ENCODE results near the gene VAX1. TPM values are rescaled to one million over a fixed set of nuclear protein-coding genes. Genes with fewer than 3 reads are reported as not detected.

The VAX1 gene
- total and polyA plus RNA-seq, 7 donors, result not detected

DNA sequence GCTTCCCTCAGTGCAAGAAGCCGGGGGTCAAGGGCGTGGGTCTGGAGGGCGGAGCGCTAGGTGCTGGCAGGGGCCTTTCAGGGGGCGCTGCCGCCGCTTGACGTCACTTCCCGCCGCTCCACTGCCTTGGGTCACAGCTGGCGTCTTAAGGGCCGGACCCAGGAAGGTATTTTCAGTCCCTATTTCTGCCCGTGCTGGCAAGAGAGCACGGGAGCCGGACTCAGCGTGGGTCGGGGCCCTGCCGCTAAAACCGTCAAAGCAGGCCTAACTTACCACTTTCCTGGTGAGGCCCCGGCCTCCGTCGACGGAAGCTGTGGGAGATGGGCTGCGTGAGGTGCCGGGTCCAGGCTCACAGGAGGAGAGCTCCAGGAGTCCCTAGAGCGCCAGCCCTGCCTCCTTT, 12.0 kb downstream of the VAX1 start:
- intact Hi-C loops (cut with DNase I), result no loop called here
- peaks cover 2 to 45% (median 6%) of the 10 kb centered on the region in 3 donors for H3K27me3 ChIP-seq (ENCODE audit: insufficient read depth in 3 of 3, low read length in 2 of 3)
- WGBS, 3 donors, result 61 to 76% (median 71%) methylated on average over 26 of the region's 26 CpGs

DNA sequence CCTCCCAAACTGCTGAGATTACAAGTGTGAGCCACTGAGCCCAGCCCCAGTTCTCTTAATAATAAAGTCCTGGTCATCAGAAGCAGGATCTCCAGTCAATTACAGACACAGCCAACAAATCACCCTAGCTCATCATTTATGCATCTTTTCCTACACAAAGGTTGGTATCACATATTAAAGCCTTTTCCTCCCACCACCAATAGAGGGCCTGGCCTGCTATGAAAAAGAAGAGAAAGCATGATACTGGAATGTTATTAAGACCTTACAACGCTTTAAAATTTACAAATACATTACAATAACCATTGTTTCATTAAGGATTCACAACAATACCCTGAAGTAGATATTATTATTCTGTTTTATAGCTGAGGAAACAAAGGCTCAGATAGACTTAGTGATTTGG, 25.9 kb downstream of the VAX1 start:
- no peak for ATAC-seq
- no peak overlapping the region for H3K4me3 ChIP-seq
- no peaks in the 10 kb centered on the region for H3K4me1 ChIP-seq
- DNase-seq, result no peak
- H3K27me3 ChIP-seq (ENCODE audit: insufficient read depth in 3 of 3, low read length in 2 of 3), result no peaks in the 10 kb centered on the region
- no peak overlapping the region for H3K27ac ChIP-seq
- H3K9me3 ChIP-seq, result no peaks in the 10 kb centered on the region
- intact Hi-C loops (cut with DNase I), result no loop called here
- 26 to 40% (median 37%) methylated on average over 1 of the region's 1 CpG for WGBS, 3 donors
- no peaks in the 10 kb centered on the region for H3K36me3 ChIP-seq (ENCODE audit: insufficient read depth in 1 of 2, low read depth in 1 of 2)
- TF ChIP-seq, protein P1, sequence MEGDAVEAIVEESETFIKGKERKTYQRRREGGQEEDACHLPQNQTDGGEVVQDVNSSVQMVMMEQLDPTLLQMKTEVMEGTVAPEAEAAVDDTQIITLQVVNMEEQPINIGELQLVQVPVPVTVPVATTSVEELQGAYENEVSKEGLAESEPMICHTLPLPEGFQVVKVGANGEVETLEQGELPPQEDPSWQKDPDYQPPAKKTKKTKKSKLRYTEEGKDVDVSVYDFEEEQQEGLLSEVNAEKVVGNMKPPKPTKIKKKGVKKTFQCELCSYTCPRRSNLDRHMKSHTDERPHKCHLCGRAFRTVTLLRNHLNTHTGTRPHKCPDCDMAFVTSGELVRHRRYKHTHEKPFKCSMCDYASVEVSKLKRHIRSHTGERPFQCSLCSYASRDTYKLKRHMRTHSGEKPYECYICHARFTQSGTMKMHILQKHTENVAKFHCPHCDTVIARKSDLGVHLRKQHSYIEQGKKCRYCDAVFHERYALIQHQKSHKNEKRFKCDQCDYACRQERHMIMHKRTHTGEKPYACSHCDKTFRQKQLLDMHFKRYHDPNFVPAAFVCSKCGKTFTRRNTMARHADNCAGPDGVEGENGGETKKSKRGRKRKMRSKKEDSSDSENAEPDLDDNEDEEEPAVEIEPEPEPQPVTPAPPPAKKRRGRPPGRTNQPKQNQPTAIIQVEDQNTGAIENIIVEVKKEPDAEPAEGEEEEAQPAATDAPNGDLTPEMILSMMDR (IDR thresholded peaks at IDR 0.05), result no peak

More for the DNA sequence above, 12.0 kb downstream of the VAX1 start:
- no peak overlapping the region for H3K4me3 ChIP-seq
- DNase-seq, result no peak
- H3K36me3 ChIP-seq (ENCODE audit: insufficient read depth in 1 of 2, low read depth in 1 of 2), result no peaks in the 10 kb centered on the region
- ATAC-seq, result no peak
- H3K27ac ChIP-seq, result no peak overlapping the region
- H3K4me1 ChIP-seq, result no peaks in the 10 kb centered on the region
- no peaks in the 10 kb centered on the region for H3K9me3 ChIP-seq
- TF ChIP-seq, protein P1 (IDR thresholded peaks at IDR 0.05), result no peak

- TF ChIP-seq, protein P1 (IDR thresholded peaks at IDR 0.05), result no peak
- ATAC-seq (no peak), DNase-seq (no peak)
- Histone ChIP-seq H3K9me3 (no peaks in the 10 kb centered on the region), H3K4me3 (no peak overlapping the region), H3K36me3 (ENCODE audit: insufficient read depth in 1 of 2, low read depth in 1 of 2) (no peaks in the 10 kb centered on the region), H3K27me3 (ENCODE audit: insufficient read depth in 3 of 3, low read length in 2 of 3) (peaks cover 0 to 1% (median 0%) of the 10 kb centered on the region in 3 donors), H3K27ac (no peak overlapping the region), H3K4me1 (no peaks in the 10 kb centered on the region)
- intact Hi-C loops (cut with DNase I), result no loop called here
- 51 to 61% (median 58%) methylated on average over 4 of the region's 4 CpGs for WGBS, 3 donors
These were observed 30.8 kb downstream of the VAX1 start for GRCh38 chr10:117107238-117107637.

- no peaks in the 10 kb centered on the region for H3K4me1 ChIP-seq
- TF ChIP-seq, protein P1 (IDR thresholded peaks at IDR 0.05), result no peak
- intact Hi-C loops (cut with DNase I), result no loop called here
- no peak overlapping the region for H3K4me3 ChIP-seq
- no peak overlapping the region for H3K27ac ChIP-seq
- DNase-seq (no peak), ATAC-seq (no peak)
- 83 to 86% (median 84%) methylated on average over 9 of the region's 9 CpGs for WGBS, 3 donors
- H3K9me3 ChIP-seq, result no peaks in the 10 kb centered on the region
- H3K36me3 ChIP-seq (ENCODE audit: insufficient read depth in 1 of 2, low read depth in 1 of 2), result no peaks in the 10 kb centered on the region
- no peaks in the 10 kb centered on the region for H3K27me3 ChIP-seq (ENCODE audit: insufficient read depth in 3 of 3, low read length in 2 of 3)
These were observed 41.4 kb downstream of the VAX1 start for GRCh38 chr10:117096599-117097201.

DNA sequence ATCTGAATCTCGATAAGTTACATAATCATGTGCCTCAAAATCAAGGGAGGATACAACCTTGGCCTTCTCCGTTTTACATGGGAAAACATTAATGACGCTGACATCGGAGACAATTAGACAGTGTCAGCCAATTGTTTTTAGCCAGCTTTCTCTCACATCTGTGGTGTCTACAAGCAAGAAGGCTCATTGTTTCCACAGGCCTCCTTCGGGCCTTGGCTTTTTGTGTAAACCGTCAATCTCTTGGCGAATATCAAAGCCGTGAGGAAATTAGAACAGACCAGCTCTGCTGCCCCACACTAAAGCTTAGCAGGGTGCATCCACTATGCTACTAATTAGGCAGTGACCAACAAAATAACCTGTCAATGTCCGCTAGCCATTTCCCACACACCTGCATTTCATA, 43.2 kb downstream of the VAX1 start:
- Histone ChIP-seq H3K4me3 (no peak overlapping the region), H3K4me1 (no peaks in the 10 kb centered on the region), H3K9me3 (no peaks in the 10 kb centered on the region), H3K27ac (no peak overlapping the region), H3K36me3 (ENCODE audit: insufficient read depth in 1 of 2, low read depth in 1 of 2) (no peaks in the 10 kb centered on the region), H3K27me3 (ENCODE audit: insufficient read depth in 3 of 3, low read length in 2 of 3) (no peaks in the 10 kb centered on the region)
- DNase-seq, result no peak
- no peak for ATAC-seq
- TF ChIP-seq, protein P1 (IDR thresholded peaks at IDR 0.05), result no peak
- intact Hi-C loops (cut with DNase I), result no loop called here
- 65 to 68% (median 68%) methylated on average over 9 of the region's 9 CpGs for WGBS, 3 donors
